Activated T-cell treated with anti-CD3 and anti-CD28 coated beads, Interleukin-2, amount 50 U/mL, for 1 hour (primary cell): Measurements from ENCODE around the gene COQ10B.
"Not testable (repeated sequence)": the region's sequence is repeated elsewhere in the genome, so short reads cannot be mapped to it uniquely, and the experiment has no call there.

Experiments used
- DNase-seq: peaks from one replicate; pipeline ENCODE4 v3.0.0-alpha.2; 2020

COQ10B gene

DNA sequence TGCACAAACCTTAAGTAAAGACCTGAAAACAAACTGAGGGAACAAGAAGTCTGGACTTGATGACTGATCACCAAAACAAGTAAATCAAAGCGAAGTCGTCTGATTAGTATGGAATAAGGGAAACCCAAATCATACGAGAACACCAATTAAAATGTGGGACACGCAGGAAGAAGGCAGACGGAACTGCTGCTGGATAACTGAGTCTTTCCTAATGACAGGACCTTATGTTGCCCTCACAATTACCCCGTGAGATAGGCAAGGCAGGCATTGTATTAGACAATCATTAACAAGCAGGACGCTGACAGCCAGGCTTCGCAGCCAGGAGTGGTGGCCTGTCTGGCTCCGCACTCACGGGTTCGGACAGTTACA, 614 bp upstream of the COQ10B start:
- DNase-seq, result no peak

GRCh38 chr2:197453914-197454398, 604 bp downstream of the COQ10B start:
- no peak for DNase-seq

- no peak for DNase-seq
Measured at GRCh38 chr2:197454923-197455322, 1.6 kb downstream of the COQ10B start.

GRCh38 chr2:197455428-197455827, 2.1 kb downstream of the COQ10B start:
- no peak for DNase-seq

DNA sequence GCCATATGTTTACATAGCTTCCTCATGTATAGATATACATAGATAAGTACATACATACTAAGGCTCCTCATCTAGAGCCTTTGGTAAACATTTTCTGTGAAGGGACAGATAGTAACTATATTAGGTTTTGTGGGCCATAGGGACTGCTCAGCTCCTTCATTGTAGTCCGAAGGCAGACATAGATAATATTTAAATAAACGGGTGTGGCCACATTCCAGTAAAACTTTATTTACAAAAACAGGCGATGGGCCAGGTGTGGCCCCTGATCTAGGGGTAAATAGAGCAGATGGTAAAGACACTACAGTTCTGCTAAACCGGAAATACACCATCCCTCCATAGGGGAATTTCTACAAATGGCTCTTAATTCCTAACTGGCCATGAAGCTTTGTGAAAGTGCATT, 7.3 kb downstream of the COQ10B start:
- DNase-seq, result no peak

- DNase-seq, result no peak
Measured at GRCh38 chr2:197461057-197461456, 7.7 kb downstream of the COQ10B start.

DNA sequence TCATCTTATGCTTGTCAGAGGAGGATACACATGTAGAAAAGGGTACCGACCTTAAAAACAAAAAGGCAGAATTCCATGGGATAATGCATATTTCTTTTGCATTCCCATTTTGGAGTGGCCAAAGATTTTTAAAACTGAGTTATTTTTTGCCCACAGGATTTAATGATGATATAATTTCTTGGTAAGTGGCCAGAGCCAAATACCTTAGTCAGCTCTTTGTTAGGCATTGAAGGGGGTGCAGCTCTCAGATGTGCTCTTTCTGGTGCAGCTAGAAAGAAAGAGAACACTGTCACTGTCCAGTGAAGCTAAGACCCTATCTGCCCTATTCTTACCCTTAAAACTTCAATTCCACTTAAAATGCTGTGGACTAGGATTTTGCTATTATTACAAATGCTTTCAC, 10.8 kb downstream of the COQ10B start:
- no peak for DNase-seq

GRCh38 chr2:197472166-197472565, 18.8 kb downstream of the COQ10B start:
- no peak for DNase-seq

DNA sequence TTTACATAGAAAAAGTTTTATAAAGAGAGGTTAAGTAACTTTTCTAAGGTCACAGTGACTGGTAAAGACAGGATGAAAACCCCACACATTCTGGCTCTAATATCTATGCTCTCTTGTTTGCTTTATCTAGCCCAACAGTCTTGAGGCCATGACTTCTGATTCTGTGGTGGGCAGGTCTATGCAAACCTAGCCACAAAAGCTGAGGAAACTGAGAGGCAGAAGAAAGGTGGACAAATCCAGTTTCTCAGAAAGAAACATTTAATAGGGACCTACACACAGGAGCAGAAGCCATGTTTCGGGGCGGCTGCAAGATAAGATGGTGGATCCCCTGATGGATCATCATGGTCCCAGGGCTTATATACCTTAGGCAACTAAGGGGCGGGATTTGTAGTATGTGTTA, 24.4 kb downstream of the COQ10B start:
- no peak for DNase-seq

GRCh38 chr2:197480165-197481036, 27.0 kb downstream of the COQ10B start:
- no peak for DNase-seq

GRCh38 chr2:197484248-197484647, 30.9 kb downstream of the COQ10B start:
- not testable (repeated sequence) for DNase-seq

- DNase-seq, result no peak
Measured at GRCh38 chr2:197486175-197486574, 32.8 kb downstream of the COQ10B start.

DNA sequence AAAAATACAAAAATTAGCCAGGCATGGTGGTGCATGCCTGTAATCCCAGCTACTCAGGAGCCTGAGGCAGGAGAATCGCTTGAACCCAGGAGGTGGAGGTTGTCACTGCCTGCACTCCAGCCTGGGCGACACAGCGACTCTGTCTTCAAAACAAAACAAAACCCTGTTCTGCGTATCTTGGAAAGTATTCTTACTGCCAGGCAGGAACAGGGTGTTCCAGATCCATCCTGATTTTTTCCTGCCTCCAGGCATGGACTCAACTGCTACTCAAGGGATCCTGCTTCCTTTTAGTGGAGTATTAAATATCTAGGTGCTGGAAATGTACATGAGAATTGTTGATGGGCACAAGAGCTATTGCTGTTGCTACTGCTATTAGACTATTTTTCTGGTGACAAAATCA, 34.0 kb downstream of the COQ10B start:
- DNase-seq, result no peak

GRCh38 chr2:197495433-197496134, 42.2 kb downstream of the COQ10B start:
- no peak for DNase-seq

- DNase-seq, result no peak
Measured at GRCh38 chr2:197496695-197497094, 43.3 kb downstream of the COQ10B start.

DNA sequence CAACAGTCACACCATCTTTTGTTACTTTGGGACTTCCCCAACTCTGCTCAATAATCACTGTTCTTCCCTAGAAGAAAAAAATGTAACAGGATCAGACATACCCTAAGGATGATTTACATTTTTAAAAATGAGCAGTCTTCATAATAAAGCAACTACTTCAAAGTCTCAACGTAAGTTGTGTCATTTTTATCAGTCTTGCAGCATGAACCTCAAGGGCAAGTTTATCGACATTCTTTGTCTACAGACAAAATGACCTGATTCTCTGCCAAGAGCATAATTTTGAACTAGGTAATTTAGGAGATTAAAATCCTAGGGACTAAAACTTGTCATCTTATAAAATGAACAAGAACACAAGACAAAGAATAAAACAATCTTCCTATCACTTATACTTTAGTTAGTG, 44.0 kb downstream of the COQ10B start:
- DNase-seq, result no peak

DNA sequence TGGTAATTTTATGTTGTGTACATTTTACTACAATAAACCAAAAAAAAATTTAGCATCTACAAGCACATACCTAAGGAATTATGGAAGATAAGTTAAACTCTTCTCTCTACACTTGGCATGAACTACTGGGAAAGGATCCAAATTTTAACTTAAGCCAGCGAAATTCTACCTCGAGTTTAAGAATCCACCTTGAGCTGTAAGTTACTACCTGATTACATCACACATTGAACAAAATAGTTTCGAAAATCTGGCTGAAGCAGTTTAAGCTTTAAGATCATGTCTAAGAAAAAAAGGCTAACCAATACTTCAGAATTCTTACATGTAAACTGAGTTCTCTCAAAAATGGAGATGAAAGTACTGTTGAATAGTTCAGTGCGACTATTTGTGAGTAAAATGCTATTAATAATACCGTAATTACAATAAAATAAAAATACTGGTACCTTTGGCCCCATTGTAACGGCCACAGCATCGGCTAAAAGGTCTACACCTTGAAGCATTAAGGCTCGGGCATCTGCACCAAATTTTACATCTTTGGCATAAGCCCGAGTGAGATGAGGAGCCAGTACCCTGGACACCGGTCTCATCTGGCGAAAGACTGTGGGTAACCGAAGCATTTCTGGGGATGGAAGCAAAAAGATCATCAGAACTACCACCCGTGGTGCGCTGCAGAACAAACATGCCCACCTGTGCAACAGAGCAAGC, 45.0 kb downstream of the COQ10B start:
- no peak for DNase-seq

- peak; percentile 52 for DNase-seq
Measured at GRCh38 chr2:197498937-197499593, 45.7 kb downstream of the COQ10B start.

DNA sequence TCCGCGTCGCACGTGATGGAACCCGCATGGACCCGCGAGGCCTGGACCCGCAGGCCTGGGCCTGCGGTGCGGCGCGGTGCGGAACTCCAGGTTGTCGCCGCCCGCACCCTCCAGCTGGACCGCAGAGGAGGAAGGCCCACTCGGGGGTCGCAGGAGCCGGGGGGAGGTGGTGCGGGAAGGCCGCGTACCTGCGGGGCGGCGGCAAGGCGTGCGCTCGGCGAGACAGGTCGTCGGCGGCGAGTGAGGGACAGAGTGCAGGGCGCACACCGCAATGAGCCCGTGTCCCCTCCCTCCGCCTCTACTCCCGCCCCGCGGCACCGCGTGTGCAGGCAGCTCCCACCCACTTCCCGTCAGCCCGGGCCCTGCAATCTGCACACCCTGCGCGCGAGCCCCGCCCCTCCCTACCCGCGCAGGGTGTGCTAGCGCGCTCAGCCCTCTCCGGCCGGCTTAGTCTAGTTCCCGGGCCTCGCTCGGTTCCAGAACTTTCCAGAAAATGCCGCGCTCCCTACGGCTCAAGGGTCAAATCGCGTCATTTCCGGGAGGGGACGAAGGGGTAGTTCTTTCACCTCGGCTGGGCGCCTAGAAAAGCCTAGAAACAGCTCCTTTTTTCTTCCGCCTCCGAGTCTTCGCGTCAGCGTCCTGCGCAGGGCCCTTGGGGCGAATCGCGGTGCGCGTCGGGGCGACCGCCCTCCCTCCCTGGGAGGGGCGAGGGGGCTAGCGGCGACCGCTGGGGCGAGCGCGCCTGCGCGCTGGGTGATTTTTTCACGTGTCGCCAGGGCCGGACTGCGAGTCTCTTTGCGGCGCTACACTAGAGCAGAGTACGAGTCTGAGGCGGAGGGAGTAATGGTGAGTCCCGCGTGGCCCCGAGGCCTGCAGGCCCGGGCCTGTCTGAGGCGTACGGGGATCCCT, 46.5 kb downstream of the COQ10B start, which contains the start of the genes HSPD1 and HSPE1:
Gene HSPD1 (minus strand): TSS at position 247 of the 909 bp plus-strand sequence. CDS start 992 bp downstream, outside the sequence.
Gene HSPE1 (plus strand): TSS at position 786 of the 909 bp plus-strand sequence. CDS start 58 bp downstream, at position 844.
- DNase-seq, result peak; percentile 94

DNA sequence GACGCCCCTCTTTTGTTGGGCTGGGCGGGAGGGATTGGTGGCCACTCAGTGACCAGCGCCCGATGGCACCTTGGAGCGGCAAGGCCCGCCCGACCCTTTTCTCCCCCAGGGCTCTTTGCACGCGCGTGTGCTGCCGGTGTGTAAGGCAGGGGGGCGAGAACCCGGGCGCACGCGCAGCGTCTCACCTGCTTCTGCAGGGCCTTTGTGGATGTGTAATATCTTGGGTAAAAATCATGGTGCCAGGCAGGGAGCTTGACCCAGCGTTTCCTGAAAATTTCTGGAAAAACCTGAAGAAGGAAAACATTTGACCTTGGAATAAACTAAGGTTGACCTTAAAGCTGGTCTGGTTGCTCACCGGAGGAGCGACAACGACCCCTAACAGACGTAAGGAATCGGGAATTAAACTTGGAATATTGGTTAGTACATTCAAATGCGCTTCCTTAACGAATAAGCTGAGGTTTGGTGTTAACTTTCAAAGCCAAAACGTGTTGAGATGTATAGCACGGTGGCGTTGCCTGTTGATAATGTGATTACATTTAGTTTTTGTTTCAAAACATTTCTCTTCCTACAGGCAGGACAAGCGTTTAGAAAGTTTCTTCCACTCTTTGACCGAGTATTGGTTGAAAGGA, 47.3 kb downstream of the COQ10B start:
- no peak for DNase-seq

DNA sequence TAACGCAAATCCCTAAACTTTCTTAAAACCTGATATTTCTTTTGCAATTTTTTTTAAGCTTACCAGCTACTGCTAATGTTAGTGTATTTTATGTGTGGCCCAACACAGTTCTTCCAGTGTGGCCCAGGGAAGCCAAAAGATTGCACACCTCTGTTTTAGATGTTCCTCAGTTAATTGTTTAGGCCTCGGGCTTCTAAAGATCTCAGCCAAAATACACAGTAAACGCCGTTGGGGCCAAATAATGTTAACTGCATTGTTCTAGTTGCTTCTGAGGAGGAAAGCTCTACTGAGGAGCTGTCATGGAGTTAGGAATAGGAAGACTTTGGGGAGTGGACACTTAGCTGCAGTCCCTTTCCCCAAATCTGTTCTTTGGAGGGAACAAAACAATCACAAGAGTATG, 48.8 kb downstream of the COQ10B start:
- no peak for DNase-seq
